Measurements from ENCODE around the gene LARP4B.

DNA sequence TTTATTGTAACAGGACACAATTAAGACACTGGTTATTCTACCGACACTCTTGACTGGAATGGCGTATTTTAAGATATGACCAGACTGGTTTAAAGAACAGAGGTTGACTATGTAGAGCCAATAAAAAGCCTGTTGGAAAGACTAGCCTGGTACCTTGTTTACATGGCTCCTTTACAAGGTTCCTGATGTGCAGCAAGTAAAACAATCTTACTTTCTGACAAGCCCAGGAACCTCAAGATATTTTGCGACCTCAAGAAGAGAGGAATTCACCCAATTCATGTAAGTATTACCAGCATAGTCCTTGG is 14.1 kb downstream of the LARP4B start:
- TF ChIP-seq GATA2 (IDR thresholded peaks at IDR 0.05; ENCODE audit: low read depth, low read length) (no peak), GATA3 (IDR thresholded peaks at IDR 0.05; ENCODE audit: low read depth, low read length) (no peak)
